Left lung (tissue), 10 donors: ENCODE measurements around the gene TTPAL. TPM values are rescaled to one million over a fixed set of nuclear protein-coding genes. Genes with fewer than 3 reads are reported as not detected.

ENCODE experiments used
- ATAC-seq: fragments of 200-7000 bp; cut with Tn5 transposase; one replicate; pipeline ENCODE4 v1.9.1; 2020; ENCODE audit warnings: moderate library complexity
- DNase-seq, 4 donors: peaks; one replicate each; pipeline ENCODE4 v3.0.0-alpha.2; 2013 to 2020
- H3K27ac ChIP-seq, 2 donors: fragments of 200-600 bp; sonication (generic) in 1 of 2; one replicate each; pipeline versions ENCODE4 v1.5.0 to v1.8.0; 2020 to 2021
- H3K27me3 ChIP-seq, 2 donors: fragments of 200-600 bp; sonication (generic) in 1 of 2; one replicate each; pipeline versions ENCODE4 v1.5.0 to v1.8.0; 2020 to 2021
- H3K36me3 ChIP-seq, 2 donors: fragments of 200-600 bp; sonication (generic) in 1 of 2; one replicate each; pipeline versions ENCODE4 v1.5.0 to v1.8.0; 2020 to 2021
- H3K4me1 ChIP-seq, 2 donors: fragments of 200-600 bp; one replicate each; pipeline ENCODE4 v1.8.0; 2021
- H3K4me3 ChIP-seq, 2 donors: fragments of 200-600 bp; sonication (generic) in 1 of 2; one replicate each; pipeline versions ENCODE4 v1.5.0 to v1.8.0; 2020 to 2021; ENCODE audit warnings: mild to moderate bottlenecking in 1 of 2
- H3K9me3 ChIP-seq, 2 donors: fragments of 200-600 bp; sonication (generic) in 1 of 2; one replicate each; pipeline versions ENCODE4 v1.5.0 to v1.8.0; 2020 to 2021
- CTCF ChIP-seq, 2 donors: fragments of 200-600 bp; sonication (generic) in 1 of 2; IDR thresholded peaks; one replicate each; pipeline versions ENCODE4 v1.5.0 to v1.8.0; 2021; ENCODE audit warnings: antibody characterized with exemption in 2 of 2
- intact Hi-C, 2 donors: fragments of 100-400 bp; cut with DNase I; formaldehyde crosslinking; loops; one replicate each; pipeline versions ENCODE4 v1.11.2 to v1.14.2; 2022
- polyA plus RNA-seq, 6 donors: library from polyadenylated mRNA; unstranded; fragments of 120-200 nt; gene quantifications; one replicate each; pipeline ENCODE4 v1.2.1, GENCODE V29; 2013; ENCODE audit not compliant: insufficient read length in 6 of 6
- total RNA-seq, 2 donors: library from RNA; stranded (reverse); fragmentation: NEBNext Ultra II Directional; extraction: Animal tissue kit (Norgen Biotek cat#: 25700); gene quantifications; one replicate each; pipeline ENCODE4 v1.2.1, GENCODE V29; 2021
- donor health status: DM: no; HTN: yes; CAD: no.
- donor health status: DM: no; HTN: no; CAD: no.

The TTPAL gene
- total and polyA plus RNA-seq, 8 donors, result 9.0 to 15.1 (median 11.7) TPM

DNA sequence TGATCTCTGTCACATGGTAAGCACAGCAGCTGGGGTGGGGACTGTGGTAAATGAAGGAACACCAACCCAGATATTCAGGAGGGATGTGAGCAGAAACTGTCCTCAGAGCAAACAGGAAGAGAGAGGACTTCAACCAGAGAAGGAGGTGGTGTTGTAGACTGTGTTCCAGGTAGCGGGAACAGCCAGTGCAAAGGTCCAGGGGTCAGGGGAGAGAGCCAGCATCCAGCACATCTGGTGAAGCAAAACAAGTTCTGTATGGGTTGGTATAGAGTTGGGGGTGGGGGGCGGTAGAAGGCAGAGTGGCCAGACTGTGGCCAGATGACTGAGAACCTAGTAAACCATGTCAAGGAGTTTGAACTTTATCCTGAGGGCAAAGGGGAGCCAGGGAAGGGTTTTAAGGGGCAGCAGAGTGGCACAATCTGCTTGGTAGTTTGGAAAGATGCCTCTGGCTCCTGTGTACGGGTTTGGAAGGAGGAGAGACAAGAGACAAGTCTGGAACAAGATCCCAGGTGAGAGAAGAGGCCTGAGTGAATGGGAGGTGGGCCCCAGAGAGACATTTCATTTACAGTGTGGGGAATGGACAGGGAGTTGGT is 27.8 kb upstream of the TTPAL start:
- Histone ChIP-seq H3K9me3 (no peaks in the 10 kb centered on the region), H3K27me3 (no peaks in the 10 kb centered on the region), H3K27ac (no peak overlapping the region), H3K4me3 (no peak overlapping the region), H3K4me1 (no peaks in the 10 kb centered on the region), H3K36me3 (no peaks in the 10 kb centered on the region)
- DNase-seq (no peak), ATAC-seq (no peak)
- intact Hi-C loops, result no loop called here
- TF ChIP-seq CTCF (IDR thresholded peaks at IDR 0.05), result no peak

DNA sequence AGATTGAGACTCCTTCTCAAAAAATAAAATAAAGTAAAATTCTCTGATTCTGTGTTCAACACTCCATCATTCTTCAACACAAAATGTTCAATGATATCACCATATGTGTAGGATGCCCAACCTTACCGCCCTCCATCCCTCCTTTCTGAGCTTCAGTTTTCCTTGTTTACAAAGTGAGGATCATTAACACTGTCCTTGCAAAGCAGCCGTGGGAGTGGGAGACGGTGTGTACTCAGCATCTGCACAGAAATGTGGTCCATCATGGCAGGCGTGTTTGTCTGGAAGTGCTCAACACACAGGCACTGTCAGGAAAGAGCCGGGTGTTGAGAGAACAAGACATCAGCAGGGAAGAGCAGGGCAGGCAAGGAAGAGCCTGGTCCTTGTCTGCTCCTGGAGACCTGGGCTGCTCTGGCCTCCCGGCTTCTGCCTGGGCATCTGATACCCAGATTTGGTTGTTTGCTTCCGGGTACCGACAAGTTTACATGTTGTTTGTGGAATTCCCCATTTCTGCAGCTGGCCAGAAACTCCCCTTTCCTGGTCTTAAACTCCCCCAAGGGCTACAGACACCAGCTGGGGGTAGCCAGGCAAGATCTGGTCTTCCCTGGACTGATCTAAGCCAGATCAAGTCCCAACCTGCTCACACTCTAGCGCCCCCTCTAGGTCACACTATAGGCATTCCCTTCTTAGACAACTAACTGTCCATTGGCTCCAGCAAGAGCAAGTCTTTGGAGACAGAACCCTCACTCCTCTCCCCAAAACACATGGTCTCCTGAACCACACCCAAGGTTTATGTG is 26.7 kb upstream of the TTPAL start:
- ATAC-seq (no peak), DNase-seq (no peak)
- H3K4me3 ChIP-seq, result no peak overlapping the region
- H3K27ac ChIP-seq, result no peak overlapping the region
- no peaks in the 10 kb centered on the region for H3K27me3 ChIP-seq
- H3K4me1 ChIP-seq, result no peaks in the 10 kb centered on the region
- intact Hi-C loops, result no loop called here
- no peaks in the 10 kb centered on the region for H3K36me3 ChIP-seq
- TF ChIP-seq CTCF (IDR thresholded peaks at IDR 0.05), result no peak
- H3K9me3 ChIP-seq, result no peaks in the 10 kb centered on the region

GRCh38 chr20:44449864-44450263 is 25.8 kb upstream of the TTPAL start:
- no peak for DNase-seq
- H3K36me3 ChIP-seq, result no peaks in the 10 kb centered on the region
- ATAC-seq, result no peak
- H3K4me3 ChIP-seq, result no peak overlapping the region
- no peaks in the 10 kb centered on the region for H3K9me3 ChIP-seq
- intact Hi-C loops, result no loop called here
- no peak overlapping the region for H3K27ac ChIP-seq
- H3K27me3 ChIP-seq, result no peaks in the 10 kb centered on the region
- H3K4me1 ChIP-seq, result peaks cover 0 to under 1% of the 10 kb centered on the region in 2 donors
- no peak for TF ChIP-seq CTCF (IDR thresholded peaks at IDR 0.05)

- H3K9me3 ChIP-seq, result no peaks in the 10 kb centered on the region
- H3K27ac ChIP-seq, result peak overlapping the region in 1 of 2 donors; percentile 45
- intact Hi-C loops, result no loop called here
- no peak for TF ChIP-seq CTCF (IDR thresholded peaks at IDR 0.05)
- H3K4me1 ChIP-seq, result peaks cover 0 to 6% of the 10 kb centered on the region in 2 donors
- DNase-seq (peak in 1 of 4 donors; percentile 31), ATAC-seq (no peak)
- no peaks in the 10 kb centered on the region for H3K36me3 ChIP-seq
- H3K4me3 ChIP-seq, result no peak overlapping the region
- H3K27me3 ChIP-seq, result no peaks in the 10 kb centered on the region
Measured at GRCh38 chr20:44450281-44450889, 25.3 kb upstream of the TTPAL start.

DNA sequence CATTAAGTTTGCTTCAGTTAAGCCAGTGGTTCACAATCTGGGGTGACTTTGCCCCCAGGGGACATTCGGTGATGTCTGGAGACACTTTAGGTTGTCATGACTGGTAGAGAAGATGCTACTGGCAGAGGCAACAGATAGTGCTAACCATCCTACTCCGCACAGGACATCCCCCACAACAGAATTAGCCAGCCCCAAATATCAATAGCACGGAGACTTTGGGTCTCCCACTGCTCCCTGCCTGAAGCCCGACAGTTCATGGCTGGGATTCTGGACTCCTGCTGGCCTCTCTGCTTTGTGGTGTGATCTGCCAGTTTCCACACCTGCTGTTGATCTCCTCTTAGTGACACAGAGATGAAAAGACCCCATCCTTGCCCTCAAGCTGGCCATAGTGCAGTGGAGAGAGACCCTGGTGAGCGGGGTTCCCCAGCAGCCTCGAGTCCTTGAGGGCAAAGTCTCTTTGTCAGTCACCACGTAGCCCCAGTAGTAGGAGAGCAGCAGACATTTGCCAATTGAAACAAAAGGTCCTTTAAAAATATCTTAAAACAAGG is 24.7 kb upstream of the TTPAL start:
- Histone ChIP-seq H3K27me3 (no peaks in the 10 kb centered on the region), H3K36me3 (no peaks in the 10 kb centered on the region), H3K27ac (peak overlapping the region in 1 of 2 donors; percentile 45), H3K4me3 (no peak overlapping the region), H3K9me3 (no peaks in the 10 kb centered on the region), H3K4me1 (peaks cover 0 to 7% of the 10 kb centered on the region in 2 donors)
- no peak for TF ChIP-seq CTCF (IDR thresholded peaks at IDR 0.05)
- intact Hi-C loops, result no loop called here
- ATAC-seq (no peak), DNase-seq (no peak)
